Measurements from ENCODE around the gene FHIT. TPM values are rescaled to one million over a fixed set of nuclear protein-coding genes. Genes with fewer than 3 reads are reported as not detected.

FHIT gene
- total RNA-seq, 2 donors from 2014 or later = 6.8 to 12.3 TPM

DNA sequence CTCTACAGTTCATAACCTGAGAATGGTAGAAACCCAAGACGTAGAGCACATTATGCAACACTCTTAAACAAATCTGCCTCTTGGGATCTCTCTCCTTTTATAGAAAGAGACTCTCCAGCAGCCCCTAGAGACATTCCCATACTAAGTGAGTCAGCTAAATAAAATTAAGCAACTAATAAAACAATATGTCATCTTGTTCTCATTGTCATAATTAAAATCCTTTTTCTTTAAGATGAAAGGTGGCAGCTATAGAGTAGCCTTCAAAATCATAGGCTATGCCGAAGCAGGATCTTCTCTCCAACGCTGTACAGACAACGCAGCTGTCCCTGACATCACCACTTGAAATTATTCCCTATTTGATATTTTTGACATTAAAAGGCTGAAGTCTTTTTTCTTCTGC is 790.0 kb downstream of the FHIT start:
- H3K27me3 Mint-ChIP-seq (ENCODE audit: insufficient read depth) = no peaks in the 10 kb centered on the region
- peaks cover 12% of the 10 kb centered on the region for H3K4me1 Mint-ChIP-seq
- Histone ChIP-seq H3K4me1 (ENCODE audit: control insufficient read depth, insufficient read depth, low read length) (no peaks in the 10 kb centered on the region), H3K9ac (ENCODE audit: extremely low read depth, low read length, poor library complexity, severe bottlenecking) (no peak overlapping the region), H3K36me3 (ENCODE audit: control insufficient read depth, insufficient read depth, low read length) (no peaks in the 10 kb centered on the region), H3K4me3 (ENCODE audit: low read length) (no peak overlapping the region), H3K27me3 (ENCODE audit: control insufficient read depth, insufficient read depth, low read length, poor library complexity, severe bottlenecking) (no peaks in the 10 kb centered on the region), H3K27ac (ENCODE audit: low read depth, low read length) (no peak overlapping the region), H3K9me3 (ENCODE audit: control insufficient read depth, low read length) (peaks cover 5% of the 10 kb centered on the region)
- no peaks in the 10 kb centered on the region for H3K36me3 Mint-ChIP-seq (ENCODE audit: low read depth)
- peaks cover 12% of the 10 kb centered on the region for H3K9me3 Mint-ChIP-seq
- WGBS, 2 experiments (ENCODE audit: insufficient coverage in 1 of 2, insufficient read length in 1 of 2) = 98 to 100% methylated on average over 3 to 4 of the region's 4 CpGs
- TF ChIP-seq, protein P1, sequence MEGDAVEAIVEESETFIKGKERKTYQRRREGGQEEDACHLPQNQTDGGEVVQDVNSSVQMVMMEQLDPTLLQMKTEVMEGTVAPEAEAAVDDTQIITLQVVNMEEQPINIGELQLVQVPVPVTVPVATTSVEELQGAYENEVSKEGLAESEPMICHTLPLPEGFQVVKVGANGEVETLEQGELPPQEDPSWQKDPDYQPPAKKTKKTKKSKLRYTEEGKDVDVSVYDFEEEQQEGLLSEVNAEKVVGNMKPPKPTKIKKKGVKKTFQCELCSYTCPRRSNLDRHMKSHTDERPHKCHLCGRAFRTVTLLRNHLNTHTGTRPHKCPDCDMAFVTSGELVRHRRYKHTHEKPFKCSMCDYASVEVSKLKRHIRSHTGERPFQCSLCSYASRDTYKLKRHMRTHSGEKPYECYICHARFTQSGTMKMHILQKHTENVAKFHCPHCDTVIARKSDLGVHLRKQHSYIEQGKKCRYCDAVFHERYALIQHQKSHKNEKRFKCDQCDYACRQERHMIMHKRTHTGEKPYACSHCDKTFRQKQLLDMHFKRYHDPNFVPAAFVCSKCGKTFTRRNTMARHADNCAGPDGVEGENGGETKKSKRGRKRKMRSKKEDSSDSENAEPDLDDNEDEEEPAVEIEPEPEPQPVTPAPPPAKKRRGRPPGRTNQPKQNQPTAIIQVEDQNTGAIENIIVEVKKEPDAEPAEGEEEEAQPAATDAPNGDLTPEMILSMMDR (conservative IDR thresholded peaks at IDR 0.05) = no peak
- DNase-seq = no peak
- no peak overlapping the region for H3K4me3 Mint-ChIP-seq
- no peak overlapping the region for H3K27ac Mint-ChIP-seq

DNA sequence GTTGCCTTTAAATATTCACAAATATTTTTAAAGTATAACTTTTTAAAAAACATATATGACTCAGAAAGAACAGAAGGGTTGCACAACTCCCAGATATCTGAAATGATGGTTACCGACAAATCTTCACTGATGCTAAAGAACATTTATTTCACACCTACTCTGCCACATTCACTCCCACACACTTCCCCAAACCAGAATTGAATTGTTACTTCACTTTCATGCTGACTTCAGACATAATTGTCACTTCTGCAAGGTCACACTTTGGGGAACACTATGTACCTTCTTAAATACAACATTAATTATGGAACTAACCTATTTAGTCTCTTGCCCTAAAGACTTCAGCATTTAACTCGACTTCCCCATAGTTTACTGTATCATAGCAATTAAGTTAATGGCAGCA is 795.1 kb downstream of the FHIT start:
- Histone ChIP-seq H3K27me3 (ENCODE audit: control insufficient read depth, insufficient read depth, low read length, poor library complexity, severe bottlenecking) (no peaks in the 10 kb centered on the region), H3K36me3 (ENCODE audit: control insufficient read depth, insufficient read depth, low read length) (no peaks in the 10 kb centered on the region), H3K27ac (ENCODE audit: low read depth, low read length) (no peak overlapping the region), H3K4me1 (ENCODE audit: control insufficient read depth, insufficient read depth, low read length) (no peaks in the 10 kb centered on the region), H3K4me3 (ENCODE audit: low read length) (no peak overlapping the region), H3K9me3 (ENCODE audit: control insufficient read depth, low read length) (no peaks in the 10 kb centered on the region), H3K9ac (ENCODE audit: extremely low read depth, low read length, poor library complexity, severe bottlenecking) (no peak overlapping the region)
- no peak overlapping the region for H3K27ac Mint-ChIP-seq
- DNase-seq = no peak
- H3K36me3 Mint-ChIP-seq (ENCODE audit: low read depth) = no peaks in the 10 kb centered on the region
- no peaks in the 10 kb centered on the region for H3K27me3 Mint-ChIP-seq (ENCODE audit: insufficient read depth)
- 80 to 100% methylated on average over 2 of the region's 2 CpGs for WGBS, 2 experiments (ENCODE audit: insufficient coverage in 1 of 2, insufficient read length in 1 of 2)
- TF ChIP-seq, protein P1 (conservative IDR thresholded peaks at IDR 0.05) = no peak
- H3K4me1 Mint-ChIP-seq = no peaks in the 10 kb centered on the region
- H3K4me3 Mint-ChIP-seq = no peak overlapping the region
- no peaks in the 10 kb centered on the region for H3K9me3 Mint-ChIP-seq

DNA sequence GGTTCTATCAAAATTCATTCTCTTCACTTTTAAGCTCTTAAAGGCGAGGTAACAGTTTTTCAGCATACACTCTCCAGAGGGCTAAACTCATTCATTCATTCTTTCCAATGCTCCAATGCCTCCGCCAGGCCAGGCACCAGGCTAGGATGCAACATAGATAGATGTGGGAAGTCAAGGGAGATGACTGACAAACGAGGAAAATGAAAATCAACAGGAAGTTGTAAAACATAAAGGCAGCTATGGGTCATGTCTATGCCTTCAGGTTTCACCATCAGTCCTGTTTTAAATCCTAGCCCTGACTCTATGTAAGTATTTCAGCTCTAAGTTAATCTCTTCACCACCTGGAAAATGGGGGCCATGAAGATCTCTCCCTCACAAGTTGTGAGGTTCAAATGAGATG is 797.9 kb downstream of the FHIT start:
- Histone ChIP-seq H3K9ac (ENCODE audit: extremely low read depth, low read length, poor library complexity, severe bottlenecking) (no peak overlapping the region), H3K4me3 (ENCODE audit: low read length) (no peak overlapping the region), H3K36me3 (ENCODE audit: control insufficient read depth, insufficient read depth, low read length) (no peaks in the 10 kb centered on the region), H3K9me3 (ENCODE audit: control insufficient read depth, low read length) (no peaks in the 10 kb centered on the region), H3K27me3 (ENCODE audit: control insufficient read depth, insufficient read depth, low read length, poor library complexity, severe bottlenecking) (no peaks in the 10 kb centered on the region), H3K4me1 (ENCODE audit: control insufficient read depth, insufficient read depth, low read length) (no peaks in the 10 kb centered on the region), H3K27ac (ENCODE audit: low read depth, low read length) (no peak overlapping the region)
- Mint-ChIP-seq H3K27ac (no peak overlapping the region), H3K36me3 (ENCODE audit: low read depth) (no peaks in the 10 kb centered on the region), H3K9me3 (no peaks in the 10 kb centered on the region), H3K4me3 (no peak overlapping the region), H3K27me3 (ENCODE audit: insufficient read depth) (no peaks in the 10 kb centered on the region), H3K4me1 (no peaks in the 10 kb centered on the region)
- WGBS, 2 experiments (ENCODE audit: insufficient coverage in 1 of 2, insufficient read length in 1 of 2) = 91 to 100% methylated on average over 1 to 3 of the region's 3 CpGs
- TF ChIP-seq, protein P1 (conservative IDR thresholded peaks at IDR 0.05) = no peak
- no peak for DNase-seq
